ENCODE measurements around the gene REG1B. TPM values are rescaled to one million over a fixed set of nuclear protein-coding genes. Genes with fewer than 3 reads are reported as not detected.

REG1B gene
- total RNA-seq, 1 donor from 2014 or later, result not detected

DNA sequence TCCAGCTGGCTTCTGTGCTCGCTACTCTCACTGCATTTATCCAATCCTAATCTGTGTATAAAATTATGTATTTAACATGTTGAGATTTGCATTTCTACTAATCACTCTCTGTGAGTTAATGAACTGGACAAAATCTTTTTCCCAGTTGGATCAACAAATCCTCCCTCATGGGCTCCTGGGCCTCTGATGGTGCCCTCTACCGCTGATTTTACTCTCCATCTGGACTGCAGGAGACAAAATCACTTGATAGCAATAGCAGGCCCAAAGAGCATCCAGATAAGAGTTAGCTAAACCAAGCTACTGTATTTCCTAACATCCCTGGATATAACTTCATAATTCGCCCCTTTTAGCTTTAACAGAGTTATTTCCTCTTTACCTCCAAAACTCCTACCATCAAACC is 47.8 kb downstream of the REG1B start:
- Histone ChIP-seq H3K27me3 (no peaks in the 10 kb centered on the region), H2AFZ (replicated peaks) (no peak overlapping the region), H3K9me3 (ENCODE audit: low read depth) (no peaks in the 10 kb centered on the region), H3K4me3 (no peak overlapping the region), H3K9ac (no peak overlapping the region), H3F3A (ENCODE audit: low read depth) (no peaks in the 10 kb centered on the region), H3K79me2 (ENCODE audit: low read depth) (no peaks in the 10 kb centered on the region), H3K4me2 (no peak overlapping the region), H3K27ac (no peak overlapping the region), H4K20me1 (ENCODE audit: low read depth) (no peaks in the 10 kb centered on the region), H3K36me3 (no peaks in the 10 kb centered on the region), H3K4me1 (no peaks in the 10 kb centered on the region)
- H3K4me1 Mint-ChIP-seq, result peaks cover 9% of the 10 kb centered on the region
- no peaks in the 10 kb centered on the region for H3K9me3 Mint-ChIP-seq
- no peak for DNase-seq (ENCODE audit: low spot score)
- H3K27me3 Mint-ChIP-seq (ENCODE audit: insufficient read depth, low read depth), result no peaks in the 10 kb centered on the region
- H3K36me3 Mint-ChIP-seq, result no peaks in the 10 kb centered on the region
- no peak overlapping the region for H3K27ac Mint-ChIP-seq
- no peak overlapping the region for H3K4me3 Mint-ChIP-seq
- TF ChIP-seq, protein P1, sequence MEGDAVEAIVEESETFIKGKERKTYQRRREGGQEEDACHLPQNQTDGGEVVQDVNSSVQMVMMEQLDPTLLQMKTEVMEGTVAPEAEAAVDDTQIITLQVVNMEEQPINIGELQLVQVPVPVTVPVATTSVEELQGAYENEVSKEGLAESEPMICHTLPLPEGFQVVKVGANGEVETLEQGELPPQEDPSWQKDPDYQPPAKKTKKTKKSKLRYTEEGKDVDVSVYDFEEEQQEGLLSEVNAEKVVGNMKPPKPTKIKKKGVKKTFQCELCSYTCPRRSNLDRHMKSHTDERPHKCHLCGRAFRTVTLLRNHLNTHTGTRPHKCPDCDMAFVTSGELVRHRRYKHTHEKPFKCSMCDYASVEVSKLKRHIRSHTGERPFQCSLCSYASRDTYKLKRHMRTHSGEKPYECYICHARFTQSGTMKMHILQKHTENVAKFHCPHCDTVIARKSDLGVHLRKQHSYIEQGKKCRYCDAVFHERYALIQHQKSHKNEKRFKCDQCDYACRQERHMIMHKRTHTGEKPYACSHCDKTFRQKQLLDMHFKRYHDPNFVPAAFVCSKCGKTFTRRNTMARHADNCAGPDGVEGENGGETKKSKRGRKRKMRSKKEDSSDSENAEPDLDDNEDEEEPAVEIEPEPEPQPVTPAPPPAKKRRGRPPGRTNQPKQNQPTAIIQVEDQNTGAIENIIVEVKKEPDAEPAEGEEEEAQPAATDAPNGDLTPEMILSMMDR (IDR thresholded peaks at IDR 0.05), result no peak
- TF ChIP-seq EZH2 (IDR thresholded peaks at IDR 0.05) (no peak), EZH2phosphoT487 (IDR thresholded peaks at IDR 0.05) (no peak)

Other genes with a start within 250 kb of the REG1B start
- gene REG3G, start 62.3 kb downstream of the REG1B start, total RNA-seq (ENCODE audit: low replicate concordance), result not detected in 2 replicates
- 0.28 and 2.3 TPM in 2 replicates for gene REG1A, start 32.5 kb upstream of the REG1B start, total RNA-seq (ENCODE audit: low replicate concordance)
- gene REG3A, start 71.8 kb upstream of the REG1B start, total RNA-seq (ENCODE audit: low replicate concordance), result not detected in 2 replicates